Myocyte (in vitro differentiated cells): Measurements from ENCODE around the gene GSTO1. TPM values are rescaled to one million over a fixed set of nuclear protein-coding genes. Genes with fewer than 3 reads are reported as not detected.

Experiments used
- DNase-seq: peaks from one replicate; pipeline ENCODE4 v3.0.0-alpha.2; 2012; ENCODE audit warnings: low read depth
- total RNA-seq: library from RNA; depleted of rRNA; stranded (reverse); fragments of >200 nt; gene quantifications from 2 replicates; pipeline ENCODE4 v1.2.3, GENCODE V29; 2014

GSTO1 gene
- total RNA-seq, 1 donor from 2014 or later = 53.2 TPM

DNA sequence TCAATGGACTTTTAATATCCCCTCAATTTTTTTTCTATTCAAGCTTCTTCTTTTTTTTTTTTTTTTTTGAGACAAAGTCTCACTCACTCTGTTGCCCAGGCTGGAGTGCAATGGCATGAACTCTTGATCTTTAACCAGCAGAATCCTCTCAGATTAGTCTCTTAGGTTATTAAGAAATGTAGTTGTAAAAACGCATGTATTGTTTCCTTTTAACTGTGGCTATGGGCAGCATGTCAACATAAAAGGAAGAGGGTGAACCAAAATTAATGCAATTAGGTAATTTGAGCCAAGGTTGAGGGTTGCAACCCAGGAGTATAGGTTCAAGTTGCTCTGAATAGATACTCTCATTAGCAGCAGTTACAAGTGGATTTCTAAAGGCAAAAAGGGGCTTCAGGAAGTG lies 4.3 kb upstream of the GSTO1 start:
- no peak for DNase-seq

DNA sequence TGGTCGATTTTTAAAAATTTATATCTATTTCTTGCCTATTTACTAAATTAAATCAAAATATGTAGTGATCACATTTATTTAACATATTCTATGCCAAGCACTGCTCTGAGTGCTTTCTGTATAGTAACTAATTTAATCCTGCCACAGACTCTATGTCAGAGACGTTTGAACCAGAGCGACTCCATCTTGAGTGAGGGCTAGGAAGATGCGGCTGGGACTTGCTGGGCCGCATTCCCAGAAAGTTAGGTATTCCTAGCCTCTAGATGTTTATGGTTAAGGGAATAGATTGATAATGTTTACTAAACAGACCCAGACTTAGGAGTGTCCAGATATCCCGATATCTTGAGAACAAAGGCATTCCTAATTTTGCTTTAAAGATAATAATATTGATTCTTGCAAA lies 3.2 kb upstream of the GSTO1 start:
- no peak for DNase-seq

- DNase-seq = no peak
These were observed 2.3 kb upstream of the GSTO1 start for GRCh38 chr10:104252368-104252767.

DNA sequence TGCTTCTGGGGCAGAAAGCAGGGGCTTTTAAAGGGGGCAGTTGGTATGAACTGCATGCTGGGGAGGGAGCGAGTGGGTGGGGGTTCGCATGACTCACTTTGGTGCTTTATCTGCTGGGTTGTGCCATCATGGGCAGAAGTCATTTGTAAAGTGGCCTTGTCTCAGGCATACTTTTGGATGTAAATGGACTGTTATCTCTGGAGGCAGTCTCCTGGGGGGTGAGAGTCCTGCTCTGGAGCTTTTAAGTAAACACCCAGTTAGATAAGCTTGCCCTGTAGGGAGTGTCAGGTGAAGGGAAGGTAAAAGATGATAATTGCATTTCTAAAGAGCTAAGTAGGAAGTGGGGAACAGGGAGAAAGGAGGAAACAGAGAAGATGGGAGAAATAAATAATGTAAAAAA lies 1.6 kb upstream of the GSTO1 start:
- no peak for DNase-seq

DNA sequence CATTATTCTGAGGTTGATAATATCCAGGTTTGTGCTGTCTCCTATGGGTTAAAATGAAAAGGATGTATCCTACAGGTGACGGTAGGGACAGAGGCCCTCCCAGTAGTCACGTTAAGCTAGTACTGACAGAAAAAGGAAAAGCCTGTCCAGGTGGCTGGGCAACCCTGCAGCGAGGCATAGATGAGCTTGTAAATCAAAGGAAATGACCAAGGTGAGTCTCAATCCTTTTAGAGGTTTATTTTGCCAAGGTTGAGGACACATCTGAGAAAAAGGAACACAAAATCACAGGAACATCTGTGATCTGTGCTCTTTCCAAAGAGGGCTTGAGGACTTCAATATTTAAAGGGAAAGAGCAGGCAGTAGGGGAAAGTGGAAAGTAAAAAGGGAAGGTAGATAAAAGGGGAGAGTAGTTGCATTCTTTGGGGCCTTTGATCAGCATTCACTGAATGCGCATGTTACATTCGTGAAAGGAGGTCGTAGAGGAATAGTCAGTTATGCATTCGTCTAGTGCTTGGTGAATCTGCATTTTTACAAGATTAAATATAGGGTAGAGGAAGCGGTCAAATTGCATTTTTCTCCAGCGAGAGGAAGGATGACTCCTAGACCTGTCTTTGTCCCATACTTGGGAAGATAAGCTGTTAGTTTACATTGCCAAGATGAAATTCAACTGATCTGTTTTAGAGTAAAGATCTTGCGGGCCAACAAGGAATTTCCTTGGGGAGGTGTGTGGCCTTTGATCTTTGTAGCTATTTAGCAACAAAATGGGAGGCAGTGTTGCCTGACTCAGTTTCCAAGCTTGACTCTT lies 884 bp upstream of the GSTO1 start:
- no peak for DNase-seq

DNA sequence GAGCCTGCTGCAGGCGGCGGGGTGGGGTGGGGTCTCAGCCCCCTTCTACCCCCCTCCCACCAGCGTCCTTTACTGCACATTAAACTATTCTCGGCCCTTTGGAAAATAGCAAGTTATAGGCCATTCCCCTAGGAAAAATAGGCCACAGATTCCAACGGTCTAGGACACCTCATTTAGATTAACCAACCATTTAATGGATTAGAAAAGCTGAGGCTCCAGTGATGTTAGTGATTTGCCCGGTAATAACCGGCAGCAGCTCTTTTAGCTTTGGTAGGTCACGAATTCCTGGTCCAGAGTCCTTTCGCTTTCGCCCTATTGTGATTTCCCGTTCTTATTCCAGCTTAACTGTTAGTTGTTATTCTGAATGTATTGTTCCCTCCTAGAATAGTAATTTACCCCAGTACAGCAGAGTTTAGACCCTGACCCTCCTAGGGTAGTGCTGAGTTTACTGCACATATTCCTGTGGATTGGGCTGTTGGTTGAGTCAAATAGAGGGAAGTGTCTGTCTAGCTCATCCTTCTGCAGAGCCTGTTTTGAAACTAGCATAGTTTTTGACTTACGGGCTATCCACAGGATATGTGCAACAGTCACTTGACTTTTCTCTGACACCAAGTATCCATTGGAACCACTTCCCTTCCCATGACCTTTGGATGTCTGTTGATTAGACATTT lies 754 bp downstream of the GSTO1 start:
- peak; percentile 59 for DNase-seq

DNA sequence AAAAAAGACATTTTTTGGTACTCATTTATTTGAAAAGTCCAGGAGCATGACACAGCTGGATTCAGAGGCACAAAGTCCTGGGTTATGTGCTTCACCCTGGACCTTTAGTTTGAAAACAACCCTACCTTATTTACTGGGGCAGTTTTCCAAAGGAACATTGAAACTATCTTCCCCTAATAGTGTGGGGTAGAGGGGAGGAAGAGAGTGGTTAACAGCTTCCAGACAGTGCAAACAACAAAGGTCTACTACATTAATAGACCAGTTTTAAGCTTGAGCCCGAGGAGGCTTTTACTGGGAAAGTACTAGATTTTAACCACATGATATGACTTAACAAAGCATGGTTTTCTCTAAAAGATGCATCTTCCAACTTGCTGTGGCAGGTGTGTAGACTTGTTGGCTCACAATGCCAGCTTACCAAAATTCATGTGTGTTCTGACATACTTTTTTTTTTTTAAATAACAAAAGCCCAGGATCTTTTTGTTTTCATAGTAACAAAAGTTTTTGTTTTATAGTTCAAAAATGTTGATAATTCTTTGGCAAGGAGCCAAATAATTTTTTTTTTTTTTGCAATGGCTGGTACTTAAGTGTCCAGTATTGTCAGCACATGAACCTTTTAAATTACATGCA lies 1.8 kb downstream of the GSTO1 start:
- DNase-seq = peak; percentile 24

DNA sequence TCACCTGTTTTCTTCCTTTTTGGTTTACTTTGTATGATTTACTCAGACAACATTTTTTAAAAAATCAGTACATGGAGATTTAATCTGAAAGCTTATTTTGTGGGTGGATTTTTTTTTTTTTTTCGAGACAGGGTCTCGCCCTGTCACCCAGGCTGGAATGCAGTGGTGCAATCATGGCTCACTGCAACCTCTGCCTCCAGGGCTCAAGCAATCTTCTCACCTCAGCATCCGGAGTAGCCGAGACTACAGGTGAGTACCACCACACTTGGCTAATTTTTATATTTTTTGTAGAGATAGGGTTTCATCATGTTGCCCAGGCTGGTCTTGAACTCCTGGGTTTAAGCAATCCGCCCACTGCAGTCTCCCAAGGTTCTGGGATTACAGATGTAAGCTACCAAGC lies 2.5 kb downstream of the GSTO1 start:
- DNase-seq = no peak

DNA sequence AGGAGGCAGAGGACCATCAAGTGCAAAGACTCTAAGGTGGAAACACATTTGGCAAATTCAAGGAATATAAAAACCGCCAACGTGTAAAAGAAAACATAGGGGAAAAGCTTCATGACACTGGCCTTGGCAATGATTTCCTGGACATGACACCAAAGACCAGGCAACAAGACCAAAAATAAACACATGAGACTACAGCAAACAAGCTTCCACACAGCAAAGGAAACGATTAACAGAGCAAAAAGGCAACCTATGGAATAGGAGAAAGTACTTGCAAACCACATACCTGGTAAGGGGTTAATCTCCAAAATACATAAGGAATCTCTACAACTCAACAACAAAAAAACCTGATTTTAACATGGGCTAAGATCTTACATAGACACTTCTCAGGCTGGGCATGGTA lies 3.5 kb downstream of the GSTO1 start:
- DNase-seq = no peak

- DNase-seq = no peak
These were observed 4.8 kb downstream of the GSTO1 start for GRCh38 chr10:104259456-104259855.

DNA sequence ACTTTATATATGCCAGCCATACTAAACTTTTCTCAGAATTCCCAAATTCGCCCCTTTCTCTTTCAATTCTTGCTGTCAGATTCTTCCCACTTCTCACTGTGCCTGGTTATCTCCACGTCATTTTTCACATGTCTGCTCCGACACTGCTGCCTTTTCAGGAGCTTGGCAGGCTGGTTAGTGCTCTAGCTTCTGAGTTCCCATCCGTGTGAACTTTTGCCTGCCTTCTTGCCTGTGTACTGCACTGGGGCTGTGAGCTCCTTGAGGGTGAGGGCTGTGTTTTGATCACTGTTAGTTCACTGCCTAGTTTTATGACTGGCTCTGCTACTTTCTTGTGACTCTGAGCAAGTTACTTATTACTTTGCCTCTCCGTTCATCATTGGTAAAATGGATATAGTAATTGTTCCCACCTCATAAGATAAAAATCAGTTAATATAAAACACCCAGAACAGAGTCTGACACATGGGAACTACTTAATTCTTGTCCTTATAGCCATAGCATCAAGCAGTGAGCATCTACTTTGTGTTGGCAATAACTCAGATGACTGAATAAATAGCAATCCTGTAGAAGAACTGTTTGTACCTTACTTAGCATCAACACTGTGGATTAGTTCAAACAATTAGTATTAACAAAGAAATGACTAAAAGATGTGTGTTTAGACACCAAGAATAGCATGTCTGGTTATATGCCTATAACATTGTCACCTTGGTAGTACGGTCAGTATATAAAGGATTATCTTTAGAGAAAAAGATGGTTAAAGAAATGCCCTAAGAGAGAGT lies 5.5 kb downstream of the GSTO1 start:
- no peak for DNase-seq

DNA sequence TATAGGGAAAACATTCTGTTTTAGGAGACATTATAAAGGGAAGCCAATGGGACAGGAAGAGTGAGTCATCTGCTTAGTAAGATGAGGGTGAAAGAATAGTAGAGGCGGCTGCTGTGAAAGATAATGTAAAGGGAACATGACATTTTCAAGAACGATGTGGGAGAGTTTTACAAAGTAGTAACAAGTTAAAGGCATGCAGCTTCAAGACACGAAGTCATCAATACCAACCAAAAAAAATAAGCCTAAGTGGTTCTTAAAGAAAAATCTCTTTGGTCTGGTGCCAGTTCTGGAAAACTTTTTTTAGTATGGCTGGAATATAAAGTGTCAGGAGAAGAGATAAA lies 6.1 kb downstream of the GSTO1 start:
- DNase-seq = no peak

DNA sequence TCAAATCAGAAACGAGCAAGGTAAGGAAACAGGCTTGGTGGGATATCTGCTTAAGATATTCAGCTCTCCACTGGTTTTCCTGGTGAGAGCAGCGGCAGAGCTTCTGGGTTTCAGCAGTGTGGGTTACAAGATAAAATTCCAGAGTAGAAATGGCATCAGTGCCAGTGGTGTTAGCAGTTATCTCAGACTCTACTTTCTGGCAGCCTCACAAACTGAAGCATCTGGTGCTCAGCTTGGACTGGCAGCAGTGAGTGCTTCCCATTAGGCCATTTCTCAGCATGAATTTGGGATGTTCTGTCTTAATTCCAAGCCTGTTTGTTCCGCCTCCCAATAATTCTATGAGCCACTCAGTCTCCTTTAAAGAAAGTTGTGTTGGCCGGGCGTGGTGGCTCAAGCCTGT lies 7.4 kb downstream of the GSTO1 start:
- DNase-seq = peak; percentile 17

DNA sequence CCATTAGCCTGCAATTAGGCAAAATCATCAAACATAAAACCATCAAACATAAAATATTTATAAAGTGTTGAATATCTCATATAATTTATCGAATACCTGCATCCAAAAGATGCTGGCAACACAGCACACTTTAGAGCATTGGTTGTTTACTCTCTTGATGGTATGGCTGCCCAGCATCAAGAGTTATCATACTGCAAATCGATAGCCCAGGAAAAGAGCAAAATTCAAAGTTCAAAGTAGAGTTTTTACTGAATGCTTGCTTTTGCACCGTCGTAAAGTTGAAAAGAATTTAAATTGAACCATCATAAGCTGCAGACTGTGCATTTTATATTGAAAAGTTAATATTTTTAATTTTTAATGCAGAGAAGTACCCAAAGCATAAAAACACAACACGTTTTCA lies 10.1 kb downstream of the GSTO1 start:
- DNase-seq = no peak

GRCh38 chr10:104267721-104268404 lies 13.2 kb downstream of the GSTO1 start:
- DNase-seq = no peak

GRCh38 chr10:104268405-104268712 lies 13.7 kb downstream of the GSTO1 start:
- DNase-seq = no peak

DNA sequence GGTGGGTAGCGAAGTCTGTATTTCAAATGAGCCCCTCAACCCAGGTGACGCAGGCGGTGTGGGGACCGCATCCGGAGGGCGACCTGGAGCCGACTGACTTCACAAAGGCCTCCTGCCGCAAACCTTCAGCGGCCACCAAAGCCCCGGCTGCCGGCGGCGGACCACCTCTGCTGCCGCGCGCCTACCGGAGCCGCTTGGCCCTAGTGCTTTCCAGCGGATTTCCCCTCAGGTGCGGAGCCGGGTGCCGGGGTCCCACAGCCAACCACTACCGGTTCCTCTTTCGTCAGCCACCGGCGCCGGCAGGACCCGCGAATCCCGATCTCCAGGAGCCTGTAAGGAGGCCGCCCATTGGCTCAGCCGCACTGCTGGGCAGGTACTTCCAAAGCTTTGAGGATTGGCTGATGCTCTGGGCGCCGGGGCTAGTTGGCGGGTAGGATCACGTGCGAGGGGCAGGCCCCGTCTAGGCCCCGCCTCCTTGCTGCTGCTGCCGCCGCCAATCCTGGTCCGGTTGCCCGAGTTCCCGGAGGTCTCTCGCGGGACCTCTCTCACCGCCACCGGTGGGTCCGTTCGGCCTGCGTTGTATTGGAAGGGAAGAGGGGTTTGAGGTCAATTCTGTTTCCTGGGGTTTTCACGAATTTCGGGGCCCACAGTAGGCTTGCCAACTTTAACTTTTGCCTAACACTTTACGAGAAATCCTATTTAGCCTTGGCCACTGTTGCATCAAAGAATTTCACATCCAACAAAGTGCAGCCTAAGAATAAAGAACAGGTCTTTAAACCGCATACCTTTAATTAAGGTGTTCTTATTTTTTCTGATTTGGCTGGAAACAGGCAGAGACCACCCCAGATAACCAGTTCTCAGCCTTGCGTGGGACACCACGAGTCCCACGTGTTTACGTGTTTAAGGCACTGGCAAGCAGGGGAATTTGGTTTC lies 14.3 kb downstream of the GSTO1 start, which contains the start of gene GSTO2:
Gene GSTO2, plus strand, starts transcription at position 472 of the 933 bp plus-strand sequence. CDS start 5,732 bp downstream, outside the sequence.
- no peak for DNase-seq

DNA sequence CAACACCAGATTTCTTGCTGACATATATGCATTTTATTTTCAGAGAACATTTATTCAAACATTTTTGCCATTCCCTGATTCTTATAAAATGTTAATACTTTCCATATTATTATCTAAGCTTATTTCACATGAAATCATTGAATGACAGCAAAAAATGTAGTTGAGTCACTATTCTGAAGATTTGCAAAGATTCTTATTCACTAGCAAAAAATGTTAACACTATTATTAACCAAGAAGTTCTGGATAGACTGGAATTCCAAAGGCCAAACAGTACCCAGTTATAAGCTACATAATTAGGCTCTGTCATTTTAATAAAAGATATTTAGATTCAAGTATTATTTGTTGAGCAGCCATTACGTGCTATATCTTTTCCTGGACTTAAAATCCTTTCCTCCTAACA lies 18.6 kb downstream of the GSTO1 start:
- no peak for DNase-seq

GRCh38 chr10:104273899-104274575 lies 19.3 kb downstream of the GSTO1 start:
- DNase-seq = no peak
